Neural cell (in vitro differentiated cells): ENCODE measurements around the gene HPF1. TPM values are rescaled to one million over a fixed set of nuclear protein-coding genes. Genes with fewer than 3 reads are reported as not detected.

ENCODE experiments used
- H2AFZ ChIP-seq: fragments of 200-600, 300-800 bp; sonication (generic), shearing (Covaris generic); 2 replicates; pipeline ENCODE4 v1.6.0; 2014; ENCODE audit warnings: low read depth, mild to moderate bottlenecking, antibody characterized with exemption, low read length, moderate library complexity
- H3F3A ChIP-seq: fragments of 200-600 bp; shearing (Covaris generic); 2 replicates; pipeline ENCODE4 v1.6.1; 2016; ENCODE audit warnings: mild to moderate bottlenecking, moderate library complexity, mixed read lengths, antibody characterized with exemption, low read length; ENCODE audit not compliant: insufficient read depth, poor library complexity, severe bottlenecking
- H3K27ac ChIP-seq: fragments of 200-600, 300-800 bp; sonication (generic), shearing (Covaris generic); 2 replicates; pipeline ENCODE4 v1.5.1; 2014; ENCODE audit warnings: mild to moderate bottlenecking, low read length, moderate library complexity
- H3K27me3 ChIP-seq: fragments of 300-800, 200-600 bp; sonication (generic), shearing (Covaris generic); 2 replicates; pipeline ENCODE4 v1.6.0; 2014; ENCODE audit warnings: mild to moderate bottlenecking, low read depth, low read length, moderate library complexity; ENCODE audit not compliant: insufficient read depth
- H3K36me3 ChIP-seq: fragments of 300-800, 200-600 bp; sonication (generic), shearing (Covaris generic); 2 replicates; pipeline ENCODE4 v1.5.1; 2014; ENCODE audit warnings: mild to moderate bottlenecking, antibody characterized with exemption, low read length, moderate library complexity; ENCODE audit not compliant: insufficient read depth
- H3K4me2 ChIP-seq: fragments of 300-800, 200-600 bp; sonication (generic), shearing (Covaris generic); 2 replicates; pipeline ENCODE4 v1.6.0; 2014; ENCODE audit warnings: mild to moderate bottlenecking, low read length
- H3K4me3 ChIP-seq: fragments of 300-800, 200-600 bp; sonication (generic), shearing (Covaris generic); 2 replicates; pipeline ENCODE4 v1.5.1; 2014; ENCODE audit warnings: mild to moderate bottlenecking, low read length, moderate library complexity
- H3K79me2 ChIP-seq: fragments of 200-600 bp; shearing (Covaris generic); replicated peaks from 2 replicates; pipeline ENCODE4 v1.6.0; 2014; ENCODE audit warnings: mild to moderate bottlenecking, low read length, moderate library complexity; ENCODE audit not compliant: insufficient read depth
- H3K9ac ChIP-seq: fragments of 300-800, 200-600 bp; sonication (generic), shearing (Covaris generic); 2 replicates; pipeline ENCODE4 v1.6.1; 2016; ENCODE audit warnings: mild to moderate bottlenecking, low read length, mixed read lengths
- H3K9me2 ChIP-seq: fragments of 200-600 bp; shearing (Covaris generic); 2 replicates; pipeline ENCODE4 v1.6.1; 2016; ENCODE audit warnings: mild to moderate bottlenecking, low read length, mixed read lengths; ENCODE audit not compliant: insufficient read depth
- H3K9me3 ChIP-seq: fragments of 200-600, 300-800 bp; sonication (generic), shearing (Covaris generic); 2 replicates; pipeline ENCODE4 v1.6.1; 2016; ENCODE audit warnings: mild to moderate bottlenecking, mixed run types, low read length, moderate library complexity, mixed read lengths
- H4K20me1 ChIP-seq: fragments of 200-600 bp; shearing (Covaris generic); 2 replicates; pipeline ENCODE4 v1.6.1; 2016; ENCODE audit warnings: mild to moderate bottlenecking, mixed run types; ENCODE audit not compliant: insufficient read depth
- EP300 ChIP-seq: fragments of 450-650 bp; conservative IDR thresholded peaks from 2 replicates; pipeline ENCODE4 v1.6.1; 2014; ENCODE audit warnings: antibody characterized with exemption, mild to moderate bottlenecking, moderate library complexity; ENCODE audit not compliant: poor library complexity, severe bottlenecking
- EZH2 ChIP-seq: fragments of 200-600, 300-800 bp; shearing (Covaris generic), sonication (generic); IDR thresholded peaks from 2 replicates; pipeline ENCODE4 v1.6.1; 2014; ENCODE audit warnings: antibody characterized with exemption, low read length, borderline replicate concordance, mild to moderate bottlenecking; ENCODE audit not compliant: insufficient read depth, poor library complexity, severe bottlenecking
- MXI1 ChIP-seq: fragments of 450-650 bp; conservative IDR thresholded peaks from 2 replicates; pipeline ENCODE4 v1.6.1; 2014; ENCODE audit warnings: antibody characterized with exemption, mild to moderate bottlenecking; ENCODE audit not compliant: poor library complexity, severe bottlenecking
- POLR2AphosphoS5 ChIP-seq: IDR thresholded peaks from 2 replicates; pipeline ENCODE4 v1.6.1; 2012
- RAD21 ChIP-seq: fragments of 450-650 bp; conservative IDR thresholded peaks from 2 replicates; pipeline ENCODE4 v1.6.1; 2014; ENCODE audit warnings: antibody characterized with exemption, mild to moderate bottlenecking, moderate library complexity
- SMC3 ChIP-seq: fragments of 450-650 bp; conservative IDR thresholded peaks from 2 replicates; pipeline ENCODE4 v1.6.1; 2014; ENCODE audit warnings: antibody characterized with exemption, mild to moderate bottlenecking, moderate library complexity; ENCODE audit not compliant: poor library complexity
- TAF1 ChIP-seq: IDR thresholded peaks from 2 replicates; pipeline ENCODE4 v1.6.1; 2012; ENCODE audit warnings: low read depth
- polyA plus RNA-seq: library from polyadenylated mRNA; depleted of rRNA; stranded (reverse); fragments of >200 nt; gene quantifications from 2 replicates; pipeline ENCODE4 v1.2.3, GENCODE V29; 2014
- TF ChIP-seq, protein P1 (sequence below): fragments of 450-650 bp; IDR thresholded peaks from 2 replicates; pipeline ENCODE4 v1.5.1; 2014; ENCODE audit warnings: antibody characterized with exemption, mild to moderate bottlenecking, moderate library complexity; ENCODE audit not compliant: poor library complexity, severe bottlenecking
- TF ChIP-seq, protein P2 (sequence below): IDR thresholded peaks from 2 replicates; pipeline ENCODE4 v1.6.1; 2012; ENCODE audit warnings: borderline replicate concordance

The HPF1 gene
- polyA plus RNA-seq, 1 donor from 2014 or later = 143 TPM

DNA sequence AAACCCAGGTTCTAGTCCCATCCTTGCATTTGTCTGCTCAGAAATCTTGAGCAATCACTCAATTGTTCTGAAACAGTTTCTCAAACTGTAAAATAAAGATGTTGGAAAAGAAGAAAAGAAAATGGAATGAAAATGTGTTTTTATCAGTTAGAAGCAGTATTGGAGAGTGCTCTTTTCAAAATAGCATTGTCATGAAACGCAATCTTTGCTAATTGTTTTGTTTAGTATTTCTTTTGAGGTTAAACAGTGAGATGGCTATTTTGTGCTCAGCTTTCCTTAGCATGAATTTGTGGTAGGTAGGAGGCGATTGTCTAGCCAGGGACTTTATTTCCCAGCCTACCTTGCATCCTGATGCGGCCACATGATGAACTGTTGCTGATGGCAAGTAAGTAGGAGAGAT lies 10.6 kb upstream of the HPF1 start:
- Histone ChIP-seq H3K9ac (no peak overlapping the region), H3K4me2 (no peak overlapping the region), H3K4me3 (no peak overlapping the region), H4K20me1 (no peaks in the 10 kb centered on the region), H2AFZ (no peak overlapping the region), H3K79me2 (no peaks in the 10 kb centered on the region), H3K9me3 (no peaks in the 10 kb centered on the region), H3K27ac (no peak overlapping the region), H3K27me3 (no peaks in the 10 kb centered on the region), H3K9me2 (no peaks in the 10 kb centered on the region), H3F3A (no peaks in the 10 kb centered on the region), H3K36me3 (no peaks in the 10 kb centered on the region)
- TF ChIP-seq, protein P1, sequence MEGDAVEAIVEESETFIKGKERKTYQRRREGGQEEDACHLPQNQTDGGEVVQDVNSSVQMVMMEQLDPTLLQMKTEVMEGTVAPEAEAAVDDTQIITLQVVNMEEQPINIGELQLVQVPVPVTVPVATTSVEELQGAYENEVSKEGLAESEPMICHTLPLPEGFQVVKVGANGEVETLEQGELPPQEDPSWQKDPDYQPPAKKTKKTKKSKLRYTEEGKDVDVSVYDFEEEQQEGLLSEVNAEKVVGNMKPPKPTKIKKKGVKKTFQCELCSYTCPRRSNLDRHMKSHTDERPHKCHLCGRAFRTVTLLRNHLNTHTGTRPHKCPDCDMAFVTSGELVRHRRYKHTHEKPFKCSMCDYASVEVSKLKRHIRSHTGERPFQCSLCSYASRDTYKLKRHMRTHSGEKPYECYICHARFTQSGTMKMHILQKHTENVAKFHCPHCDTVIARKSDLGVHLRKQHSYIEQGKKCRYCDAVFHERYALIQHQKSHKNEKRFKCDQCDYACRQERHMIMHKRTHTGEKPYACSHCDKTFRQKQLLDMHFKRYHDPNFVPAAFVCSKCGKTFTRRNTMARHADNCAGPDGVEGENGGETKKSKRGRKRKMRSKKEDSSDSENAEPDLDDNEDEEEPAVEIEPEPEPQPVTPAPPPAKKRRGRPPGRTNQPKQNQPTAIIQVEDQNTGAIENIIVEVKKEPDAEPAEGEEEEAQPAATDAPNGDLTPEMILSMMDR = no peak

DNA sequence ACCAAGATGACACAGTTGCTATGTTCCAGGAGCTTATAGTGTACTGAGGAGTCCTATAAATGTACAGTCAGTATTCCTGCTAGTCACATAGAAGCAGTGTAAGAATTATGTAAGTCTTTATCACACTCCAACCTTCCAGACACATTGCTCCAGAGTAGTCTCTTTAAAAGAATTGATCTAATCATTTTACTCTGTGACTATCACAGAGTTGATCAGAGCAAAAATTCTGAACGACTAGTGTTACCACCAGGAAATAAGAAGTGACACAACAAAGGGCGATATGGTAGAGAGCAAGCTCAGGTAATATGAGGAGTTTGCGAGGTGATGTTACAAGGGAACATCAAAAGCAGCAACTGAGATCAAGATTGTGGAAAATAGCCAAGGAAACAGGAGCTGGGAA lies 9.0 kb upstream of the HPF1 start:
- H3K27me3 ChIP-seq = no peaks in the 10 kb centered on the region

DNA sequence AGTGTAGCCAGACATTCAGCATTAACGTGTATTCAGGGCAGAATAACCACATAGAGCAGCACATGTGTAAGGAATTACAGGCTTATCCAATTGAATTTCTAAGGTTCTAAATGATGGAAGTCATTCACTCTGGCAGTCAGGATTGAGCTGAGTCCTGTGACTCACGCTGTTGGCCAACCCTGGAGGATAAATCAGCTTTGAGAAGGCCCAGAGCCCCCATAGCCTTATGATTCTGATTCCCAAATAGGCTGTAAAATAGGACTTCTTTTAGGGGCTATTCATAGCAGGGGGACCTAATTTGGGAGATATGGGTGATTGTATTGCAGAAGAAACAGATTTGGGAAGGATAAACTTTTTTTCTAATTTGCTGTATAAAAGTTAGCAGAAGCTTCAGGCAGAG lies 8.1 kb upstream of the HPF1 start:
- no peaks in the 10 kb centered on the region for H3K9me3 ChIP-seq
- H3K79me2 ChIP-seq = no peaks in the 10 kb centered on the region
- H3K36me3 ChIP-seq = no peaks in the 10 kb centered on the region
- no peak overlapping the region for H3K4me3 ChIP-seq
- H3F3A ChIP-seq = no peaks in the 10 kb centered on the region
- TF ChIP-seq POLR2AphosphoS5 (no peak), MXI1 (no peak), EP300 (no peak), SMC3 (no peak), RAD21 (no peak), TAF1 (no peak), EZH2 (no peak)
- TF ChIP-seq, protein P2, sequence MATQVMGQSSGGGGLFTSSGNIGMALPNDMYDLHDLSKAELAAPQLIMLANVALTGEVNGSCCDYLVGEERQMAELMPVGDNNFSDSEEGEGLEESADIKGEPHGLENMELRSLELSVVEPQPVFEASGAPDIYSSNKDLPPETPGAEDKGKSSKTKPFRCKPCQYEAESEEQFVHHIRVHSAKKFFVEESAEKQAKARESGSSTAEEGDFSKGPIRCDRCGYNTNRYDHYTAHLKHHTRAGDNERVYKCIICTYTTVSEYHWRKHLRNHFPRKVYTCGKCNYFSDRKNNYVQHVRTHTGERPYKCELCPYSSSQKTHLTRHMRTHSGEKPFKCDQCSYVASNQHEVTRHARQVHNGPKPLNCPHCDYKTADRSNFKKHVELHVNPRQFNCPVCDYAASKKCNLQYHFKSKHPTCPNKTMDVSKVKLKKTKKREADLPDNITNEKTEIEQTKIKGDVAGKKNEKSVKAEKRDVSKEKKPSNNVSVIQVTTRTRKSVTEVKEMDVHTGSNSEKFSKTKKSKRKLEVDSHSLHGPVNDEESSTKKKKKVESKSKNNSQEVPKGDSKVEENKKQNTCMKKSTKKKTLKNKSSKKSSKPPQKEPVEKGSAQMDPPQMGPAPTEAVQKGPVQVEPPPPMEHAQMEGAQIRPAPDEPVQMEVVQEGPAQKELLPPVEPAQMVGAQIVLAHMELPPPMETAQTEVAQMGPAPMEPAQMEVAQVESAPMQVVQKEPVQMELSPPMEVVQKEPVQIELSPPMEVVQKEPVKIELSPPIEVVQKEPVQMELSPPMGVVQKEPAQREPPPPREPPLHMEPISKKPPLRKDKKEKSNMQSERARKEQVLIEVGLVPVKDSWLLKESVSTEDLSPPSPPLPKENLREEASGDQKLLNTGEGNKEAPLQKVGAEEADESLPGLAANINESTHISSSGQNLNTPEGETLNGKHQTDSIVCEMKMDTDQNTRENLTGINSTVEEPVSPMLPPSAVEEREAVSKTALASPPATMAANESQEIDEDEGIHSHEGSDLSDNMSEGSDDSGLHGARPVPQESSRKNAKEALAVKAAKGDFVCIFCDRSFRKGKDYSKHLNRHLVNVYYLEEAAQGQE = no peak
- TF ChIP-seq, protein P1 = no peak
- no peaks in the 10 kb centered on the region for H4K20me1 ChIP-seq
- H3K4me2 ChIP-seq = no peak overlapping the region
- no peaks in the 10 kb centered on the region for H3K9me2 ChIP-seq
- H3K27ac ChIP-seq = no peak overlapping the region
- no peaks in the 10 kb centered on the region for H3K27me3 ChIP-seq
- no peak overlapping the region for H2AFZ ChIP-seq
- H3K9ac ChIP-seq = no peak overlapping the region

More for the DNA sequence above, 9.0 kb upstream of the HPF1 start:
- Histone ChIP-seq H3K79me2 (no peaks in the 10 kb centered on the region), H4K20me1 (no peaks in the 10 kb centered on the region), H3K4me2 (no peak overlapping the region), H3K9ac (no peak overlapping the region), H3F3A (no peaks in the 10 kb centered on the region), H3K4me3 (no peak overlapping the region), H3K27ac (no peak overlapping the region), H2AFZ (no peak overlapping the region), H3K9me3 (no peaks in the 10 kb centered on the region), H3K9me2 (no peaks in the 10 kb centered on the region), H3K36me3 (no peaks in the 10 kb centered on the region)
- TF ChIP-seq SMC3 (no peak), EZH2 (no peak)
- TF ChIP-seq, protein P2 = no peak
